Adrenal gland (tissue), 9 donors: ENCODE data around the gene LOC101059915.
"Not testable (repeated sequence)": the region's sequence is repeated elsewhere in the genome, so short reads cannot be mapped to it uniquely, and the experiment has no call there.

ENCODE experiments used
- DNase-seq, 7 donors: peaks; one replicate each; pipeline ENCODE4 v3.0.0-alpha.2; 2019 to 2020
- H3K27ac ChIP-seq, 5 donors: fragments of 200-600 bp; sonication (generic) in 4 of 5; 1 replicate in 3 of 5; 2 replicates in 2 of 5; pipeline versions ENCODE4 v1.5.1 to v1.8.0; 2016 to 2020; ENCODE audit warnings: mild to moderate bottlenecking in 1 of 5
- H3K27me3 ChIP-seq: fragments of 200-600 bp; 2 replicates; pipeline ENCODE4 v1.8.0; 2021
- H3K36me3 ChIP-seq, 2 donors: fragments of 200-600 bp; replicated peaks in 1 of 2; 1 replicate in 1 of 2; 2 replicates in 1 of 2; pipeline versions ENCODE4 v1.5.1 to v1.8.0; 2018 to 2022
- H3K4me1 ChIP-seq, 2 donors: fragments of 200-600 bp; replicated peaks in 1 of 2; 1 replicate in 1 of 2; 2 replicates in 1 of 2; pipeline versions ENCODE4 v1.5.1 to v1.8.0; 2018 to 2021
- H3K4me3 ChIP-seq, 4 donors: fragments of 200-600 bp; sonication (generic) in 3 of 4; one replicate each; pipeline ENCODE4 v1.5.1; 2016 to 2018
- H3K9me3 ChIP-seq, 3 donors: fragments of 200-600 bp; sonication (generic) in 1 of 3; replicated peaks in 1 of 3; 1 replicate in 2 of 3; 2 replicates in 1 of 3; pipeline versions ENCODE4 v1.5.1 to v1.8.0; 2016 to 2021
- CTCF ChIP-seq, 6 experiments: fragments of 450-650 bp in 4 of 6; fragments of 200-600 bp in 2 of 6; sonication (generic) in 1 of 6; IDR thresholded peaks; 1 replicate in 5 of 6; 2 replicates in 1 of 6; pipeline versions ENCODE4 v1.5.1 to v1.8.0; 2016 to 2021; ENCODE audit warnings: antibody characterized with exemption in 6 of 6, mild to moderate bottlenecking in 2 of 6, moderate library complexity in 1 of 6
- POLR2A ChIP-seq, 2 donors: fragments of 450-650 bp; IDR thresholded peaks; one replicate each; pipeline ENCODE4 v1.6.1; 2017; ENCODE audit warnings: antibody characterized with exemption in 2 of 2, mild to moderate bottlenecking in 2 of 2, moderate library complexity in 1 of 2
- WGBS, 4 donors: extraction: QIAGEN DNeasy Blood & Tissue Kit in 2 of 4; methylation state at CpG; one replicate each; pipeline versions ENCODE4 v1.1.5 to v1.1.7; 2013 to 2017; 5-methylcytosine and 5-hydroxymethylcytosine counted together
- intact Hi-C, 2 donors: fragments of 100-400 bp; cut with DNase I; formaldehyde crosslinking; loops; one replicate each; pipeline versions ENCODE4 v1.14.1 to v1.15.0; 2022 to 2023
- donor health status: healthy with polysubstance abuse.
- donor health status: Bipolar disorder and iron deficiency.
- donor health status: DM: yes; HTN: yes; CAD: no.
- donor health status: DM: no; HTN: no; CAD: no.
- donor health status: DM: no; HTN: no; CAD: no.

The LOC101059915 gene

GRCh38 chrX:71679575-71680207, 12.3 kb downstream of the LOC101059915 start:
- Histone ChIP-seq H3K36me3 (no peaks in the 10 kb centered on the region), H3K4me3 (no peak overlapping the region), H3K27me3 (no peaks in the 10 kb centered on the region), H3K4me1 (no peaks in the 10 kb centered on the region), H3K27ac (no peak overlapping the region), H3K9me3 (no peaks in the 10 kb centered on the region)
- TF ChIP-seq POLR2A (IDR thresholded peaks at IDR 0.05) (no peak), CTCF (IDR thresholded peaks at IDR 0.05) (no peak)
- intact Hi-C loops, result no loop called here
- no peak for DNase-seq
- 86 to 97% (median 90%) methylated on average over 4 of the region's 4 CpGs for WGBS, 4 donors

GRCh38 chrX:71696641-71697465, 29.5 kb downstream of the LOC101059915 start:
- H3K4me1 ChIP-seq, H3K36me3 ChIP-seq, DNase-seq, H3K27me3 ChIP-seq, intact Hi-C loops, H3K27ac ChIP-seq, H3K4me3 ChIP-seq, H3K9me3 ChIP-seq: not testable (repeated sequence)
- no CpG with 5 or more reads among the region's 24 CpGs for WGBS, 4 donors

GRCh38 chrX:71697466-71698298, 30.3 kb downstream of the LOC101059915 start:
- intact Hi-C loops, H3K4me3 ChIP-seq, H3K4me1 ChIP-seq, H3K36me3 ChIP-seq, H3K27me3 ChIP-seq, DNase-seq, H3K9me3 ChIP-seq, H3K27ac ChIP-seq: not testable (repeated sequence)
- WGBS, 4 donors, result no CpG with 5 or more reads among the region's 17 CpGs

- H3K27ac ChIP-seq, H3K9me3 ChIP-seq, H3K27me3 ChIP-seq, intact Hi-C loops, H3K4me3 ChIP-seq, DNase-seq, H3K4me1 ChIP-seq, H3K36me3 ChIP-seq: not testable (repeated sequence)
- WGBS, 4 donors, result no CpG with 5 or more reads among the region's 12 CpGs
Observed at GRCh38 chrX:71698299-71699022, 31.1 kb downstream of the LOC101059915 start.

GRCh38 chrX:71699023-71699344, 31.6 kb downstream of the LOC101059915 start:
- WGBS, 4 donors, result no CpG with 5 or more reads among the region's 4 CpGs
- DNase-seq, H3K9me3 ChIP-seq, H3K4me3 ChIP-seq, intact Hi-C loops, H3K4me1 ChIP-seq, H3K27me3 ChIP-seq, H3K27ac ChIP-seq, H3K36me3 ChIP-seq: not testable (repeated sequence)

- DNase-seq, H3K36me3 ChIP-seq, H3K27ac ChIP-seq, H3K9me3 ChIP-seq, H3K4me3 ChIP-seq, H3K27me3 ChIP-seq, intact Hi-C loops, H3K4me1 ChIP-seq: not testable (repeated sequence)
- WGBS, 4 donors, result no CpG with 5 or more reads among the region's 12 CpGs
Observed at GRCh38 chrX:71702853-71703252, 35.5 kb downstream of the LOC101059915 start.

GRCh38 chrX:71714064-71714463, 46.7 kb downstream of the LOC101059915 start:
- H3K4me1 ChIP-seq, H3K27me3 ChIP-seq, H3K36me3 ChIP-seq, DNase-seq, intact Hi-C loops, H3K27ac ChIP-seq, H3K9me3 ChIP-seq, H3K4me3 ChIP-seq: not testable (repeated sequence)
- WGBS, 4 donors, result no CpG with 5 or more reads among the region's 14 CpGs

GRCh38 chrX:71715551-71715950, 48.2 kb downstream of the LOC101059915 start:
- intact Hi-C loops, H3K27ac ChIP-seq, H3K36me3 ChIP-seq, H3K4me3 ChIP-seq, DNase-seq, H3K4me1 ChIP-seq, H3K27me3 ChIP-seq, H3K9me3 ChIP-seq: not testable (repeated sequence)
- no CpG with 5 or more reads among the region's 8 CpGs for WGBS, 4 donors

- H3K4me3 ChIP-seq, H3K9me3 ChIP-seq, DNase-seq, H3K27ac ChIP-seq, H3K4me1 ChIP-seq, H3K27me3 ChIP-seq, intact Hi-C loops, H3K36me3 ChIP-seq: not testable (repeated sequence)
- WGBS, 4 donors, result no CpG with 5 or more reads among the region's 12 CpGs
Observed at GRCh38 chrX:71716323-71716722, 49.0 kb downstream of the LOC101059915 start.
